GM12873 (cell line): ENCODE data around the gene TMCO4.

ENCODE experiments used
- TF ChIP-seq, protein P1 (sequence below): IDR thresholded peaks from 2 replicates; pipeline ENCODE4 v1.5.1; 2012; ENCODE audit warnings: low read depth, mild to moderate bottlenecking, moderate library complexity, low read length, control low read depth; ENCODE audit not compliant: insufficient read depth; ENCODE audit errors: missing control alignments

Gene TMCO4

DNA sequence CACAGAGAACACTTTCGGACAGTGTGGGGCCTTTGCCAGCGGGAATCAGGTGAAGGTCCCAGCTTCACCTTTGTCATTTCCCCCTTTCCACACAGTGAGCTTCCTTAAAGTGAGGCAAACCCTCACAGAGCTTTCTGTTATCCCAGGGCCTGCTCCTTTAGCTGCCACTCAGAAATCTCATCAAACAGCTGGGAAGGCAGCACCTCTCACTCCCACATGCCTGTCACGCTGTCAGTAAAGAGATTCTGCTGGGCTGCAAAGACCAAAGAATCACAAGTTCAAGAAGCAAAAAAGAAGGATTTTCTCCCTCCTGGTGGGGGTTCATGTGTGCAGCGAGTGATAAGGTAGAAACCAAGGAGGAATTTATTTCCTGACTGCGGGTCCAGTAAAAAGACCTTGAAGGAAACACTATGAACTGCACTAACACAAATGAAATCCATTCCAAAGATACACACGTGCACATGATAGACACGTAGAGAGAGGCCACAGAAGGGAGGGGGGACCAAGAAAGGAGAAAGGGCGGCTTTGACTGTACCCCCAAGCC, 91.1 kb downstream of the TMCO4 start:
- TF ChIP-seq, protein P1, sequence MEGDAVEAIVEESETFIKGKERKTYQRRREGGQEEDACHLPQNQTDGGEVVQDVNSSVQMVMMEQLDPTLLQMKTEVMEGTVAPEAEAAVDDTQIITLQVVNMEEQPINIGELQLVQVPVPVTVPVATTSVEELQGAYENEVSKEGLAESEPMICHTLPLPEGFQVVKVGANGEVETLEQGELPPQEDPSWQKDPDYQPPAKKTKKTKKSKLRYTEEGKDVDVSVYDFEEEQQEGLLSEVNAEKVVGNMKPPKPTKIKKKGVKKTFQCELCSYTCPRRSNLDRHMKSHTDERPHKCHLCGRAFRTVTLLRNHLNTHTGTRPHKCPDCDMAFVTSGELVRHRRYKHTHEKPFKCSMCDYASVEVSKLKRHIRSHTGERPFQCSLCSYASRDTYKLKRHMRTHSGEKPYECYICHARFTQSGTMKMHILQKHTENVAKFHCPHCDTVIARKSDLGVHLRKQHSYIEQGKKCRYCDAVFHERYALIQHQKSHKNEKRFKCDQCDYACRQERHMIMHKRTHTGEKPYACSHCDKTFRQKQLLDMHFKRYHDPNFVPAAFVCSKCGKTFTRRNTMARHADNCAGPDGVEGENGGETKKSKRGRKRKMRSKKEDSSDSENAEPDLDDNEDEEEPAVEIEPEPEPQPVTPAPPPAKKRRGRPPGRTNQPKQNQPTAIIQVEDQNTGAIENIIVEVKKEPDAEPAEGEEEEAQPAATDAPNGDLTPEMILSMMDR: no peak

DNA sequence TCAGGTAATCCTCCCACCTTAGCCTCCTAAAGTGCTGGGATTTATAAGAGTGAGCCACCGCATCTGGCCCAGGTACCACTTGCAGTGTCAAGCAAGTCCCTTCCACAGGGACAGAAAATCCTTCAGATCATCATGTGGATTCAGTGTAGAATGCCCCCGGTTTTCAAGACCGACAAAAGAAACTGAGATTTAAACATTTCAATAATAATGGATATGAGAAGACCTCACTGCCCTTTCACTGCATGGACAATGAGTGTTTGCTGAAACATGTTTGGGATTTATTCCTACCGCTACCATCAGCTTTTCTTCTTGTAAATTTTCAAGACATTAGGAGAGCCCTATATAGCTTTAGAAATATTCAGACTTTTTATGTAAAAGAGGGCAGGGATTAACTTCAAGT, 93.6 kb downstream of the TMCO4 start:
- TF ChIP-seq, protein P1: no peak

DNA sequence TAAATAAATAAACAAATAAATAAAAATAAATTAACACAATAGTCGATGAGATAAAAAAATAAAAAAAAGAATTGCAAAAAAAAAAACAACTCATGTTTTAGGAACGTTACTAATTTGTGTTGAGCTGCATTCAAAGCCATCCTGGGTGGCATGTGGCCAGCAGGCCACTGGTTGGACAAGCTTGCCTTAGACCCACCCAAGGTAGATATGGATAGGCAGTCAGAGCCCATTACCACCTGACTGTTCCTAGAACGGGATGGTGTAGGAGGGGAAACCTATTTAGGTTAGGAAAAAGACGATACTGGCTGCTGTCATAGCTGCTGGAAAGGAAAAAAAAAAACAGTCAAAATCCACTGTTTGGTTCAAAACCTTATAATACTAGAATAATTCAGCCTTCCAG, 94.3 kb downstream of the TMCO4 start:
- TF ChIP-seq, protein P1: no peak

DNA sequence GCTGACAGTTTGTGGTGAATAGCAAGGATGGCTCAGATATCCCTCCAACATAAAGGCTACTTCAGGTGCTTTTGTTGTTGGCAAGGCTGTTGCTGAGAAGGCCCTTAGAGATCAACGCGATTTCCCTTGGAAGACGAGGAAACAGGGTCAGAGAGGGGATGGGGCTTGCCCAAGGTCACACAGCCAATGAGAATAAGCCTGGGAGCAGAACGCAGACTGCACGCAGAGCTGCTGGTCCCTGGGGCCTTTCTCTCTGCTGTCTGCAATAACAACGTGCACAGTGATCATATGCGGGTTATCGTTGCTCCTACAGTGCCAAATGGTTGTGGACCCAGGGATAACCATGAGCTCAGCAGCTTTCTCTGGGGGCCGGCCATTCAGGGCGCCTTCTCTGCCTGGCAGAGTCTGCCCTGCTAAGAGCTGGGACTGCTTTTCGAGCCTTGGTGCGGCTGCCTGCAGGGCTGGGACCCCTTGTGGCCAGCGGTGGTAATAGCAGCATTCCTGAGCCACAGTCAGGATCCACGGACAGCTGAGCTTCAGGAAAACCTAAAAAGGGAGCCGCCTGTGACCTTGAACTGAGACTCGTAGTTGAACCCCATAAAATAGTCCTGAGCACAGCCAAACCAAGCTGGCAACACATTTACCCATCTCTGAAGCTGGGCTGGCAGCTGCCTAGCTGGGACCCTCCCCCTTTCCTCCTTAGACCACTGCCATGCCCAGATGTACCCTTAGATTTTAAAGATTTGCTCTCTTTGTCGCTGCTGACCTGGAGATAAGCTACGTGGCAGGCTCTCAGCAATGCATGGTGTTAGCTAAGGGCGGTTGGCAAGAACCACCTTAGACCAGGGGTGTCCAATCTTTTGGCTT, 95.2 kb downstream of the TMCO4 start:
- TF ChIP-seq, protein P1: peak; percentile 95

DNA sequence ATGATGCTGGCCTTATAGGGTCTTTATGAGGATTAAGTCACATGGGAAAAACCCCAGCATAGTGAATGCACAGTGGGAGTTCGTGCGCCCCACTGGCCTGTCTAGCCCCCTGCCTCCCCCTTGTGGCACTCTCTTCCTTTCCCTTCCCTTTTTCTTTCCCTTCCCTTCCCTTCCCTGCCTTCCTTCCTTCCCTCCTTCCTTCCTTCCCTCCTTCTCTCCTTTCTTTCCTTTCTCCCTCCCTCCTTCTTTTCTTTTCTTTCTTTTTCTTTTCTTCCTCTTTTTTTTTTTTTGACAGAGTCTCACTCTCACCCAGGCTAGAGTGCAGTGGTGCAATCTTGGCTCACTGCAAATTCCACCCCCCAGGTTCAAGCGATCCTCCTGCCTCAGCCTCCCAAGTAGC, 96.4 kb downstream of the TMCO4 start:
- TF ChIP-seq, protein P1: no peak

DNA sequence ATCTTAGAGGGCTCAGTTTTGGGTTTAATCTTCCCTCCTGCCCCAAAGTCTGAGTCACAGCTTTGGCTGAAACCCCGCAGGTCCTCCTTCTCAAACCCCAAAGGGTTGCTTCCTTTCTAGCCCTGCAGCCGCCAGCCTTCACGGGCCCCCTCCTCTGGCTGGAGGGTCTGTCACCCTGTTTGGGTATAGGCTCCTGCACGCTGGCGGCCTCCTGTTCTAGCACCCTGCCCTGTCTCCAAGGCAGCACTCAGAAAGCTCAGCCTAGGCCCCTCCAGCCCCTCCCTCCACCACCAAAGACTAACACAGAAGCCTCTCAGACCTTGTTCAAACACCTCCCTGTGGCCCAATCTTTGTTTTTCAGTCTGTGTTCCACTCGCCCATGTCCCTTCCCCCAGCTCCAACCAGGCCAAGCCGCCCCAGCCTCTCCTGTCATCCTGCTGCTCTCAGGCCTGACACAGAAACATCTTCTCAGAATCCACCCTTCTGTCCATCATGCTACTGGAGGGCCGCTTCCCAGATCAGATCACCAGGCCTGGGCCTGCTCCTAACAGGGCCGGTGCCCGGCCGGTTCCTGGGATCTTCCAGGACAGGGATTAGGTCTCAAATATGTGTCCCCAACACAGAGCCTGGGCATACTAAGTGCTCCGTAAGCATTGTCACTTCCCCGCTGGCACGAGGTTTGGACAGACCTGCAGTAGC, 99.5 kb downstream of the TMCO4 start:
- TF ChIP-seq, protein P1: no peak

DNA sequence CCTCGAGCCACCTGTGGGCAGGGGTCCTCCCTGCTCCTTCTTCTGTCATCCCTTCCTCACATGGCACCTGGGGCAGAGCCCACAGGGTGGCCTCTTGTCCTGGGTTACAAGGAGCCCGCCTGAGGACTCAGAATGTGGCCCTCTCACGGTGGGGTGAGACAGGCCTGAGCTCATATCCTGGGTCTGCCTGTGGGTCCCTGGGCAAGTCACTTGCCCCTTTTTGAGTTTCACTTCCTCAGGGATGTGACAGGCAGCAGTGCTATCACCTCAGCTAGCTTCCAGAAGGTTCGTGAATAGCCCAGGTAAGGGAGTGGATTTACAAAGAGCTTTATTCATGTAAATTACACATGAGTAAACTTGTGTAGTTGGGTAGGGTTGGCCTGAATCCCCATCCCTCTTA, 101.5 kb downstream of the TMCO4 start:
- TF ChIP-seq, protein P1: no peak
